Kidney epithelial cell (primary cell): Measurements from ENCODE around the gene HDAC7. TPM values are rescaled to one million over a fixed set of nuclear protein-coding genes. Genes with fewer than 3 reads are reported as not detected.
A peak's percentile ranks its signal among the peaks of the same experiment; 100 is the strongest.

Experiments
- DNase-seq: peaks from one replicate; pipeline ENCODE4 v3.0.0-alpha.2; 2010; ENCODE audit warnings: low read depth
- H3K27me3 ChIP-seq: 2 replicates; pipeline ENCODE4 v1.6.0; 2011; ENCODE audit warnings: low read length; ENCODE audit not compliant: control insufficient read depth, insufficient read depth
- H3K36me3 ChIP-seq: 2 replicates; pipeline ENCODE4 v1.5.1; 2011; ENCODE audit warnings: low read length; ENCODE audit not compliant: control insufficient read depth, insufficient read depth
- H3K4me3 ChIP-seq: 2 replicates; pipeline ENCODE4 v1.5.1; 2011; ENCODE audit warnings: low read depth, mild to moderate bottlenecking, control low read depth, low read length
- total RNA-seq: library from RNA; depleted of rRNA; stranded (reverse); fragments of >200 nt; gene quantifications from 2 replicates; pipeline ENCODE4 v1.2.3, GENCODE V29; 2015
- TF ChIP-seq, protein P1 (sequence below): IDR thresholded peaks from 2 replicates; pipeline ENCODE4 v1.5.1; 2011; ENCODE audit warnings: mild to moderate bottlenecking, moderate library complexity, low read length, control low read depth, inconsistent platforms; ENCODE audit not compliant: insufficient read depth, poor library complexity, severe bottlenecking

The HDAC7 gene
- total RNA-seq, 1 donor from 2014 or later = 52.1 TPM

- DNase-seq = no peak
- no peaks in the 10 kb centered on the region for H3K36me3 ChIP-seq
Observed at GRCh38 chr12:47805417-47805816, 14.3 kb downstream of the HDAC7 start.

DNA sequence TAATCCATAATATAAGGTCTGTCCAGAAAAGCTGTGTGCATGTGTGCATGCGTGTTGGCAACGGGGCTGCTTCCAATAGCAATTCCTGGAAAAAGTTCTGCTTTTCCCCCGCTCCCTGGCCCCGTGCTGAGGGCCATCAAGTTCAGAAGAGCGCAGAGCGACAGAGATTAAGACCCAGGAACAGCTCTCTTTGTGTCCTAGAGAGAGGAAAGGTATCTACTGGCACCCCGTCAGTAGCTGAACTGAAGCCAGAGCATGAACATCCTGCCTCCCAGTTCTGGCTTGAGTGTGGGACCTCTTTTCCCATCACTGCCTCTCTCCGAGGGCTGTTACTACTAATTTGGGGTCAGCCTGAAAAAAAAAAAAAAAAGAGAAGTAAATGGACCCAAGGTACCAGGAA lies 15.5 kb downstream of the HDAC7 start:
- Histone ChIP-seq H3K36me3 (no peaks in the 10 kb centered on the region), H3K4me3 (no peak overlapping the region), H3K27me3 (no peaks in the 10 kb centered on the region)
- TF ChIP-seq, protein P1, sequence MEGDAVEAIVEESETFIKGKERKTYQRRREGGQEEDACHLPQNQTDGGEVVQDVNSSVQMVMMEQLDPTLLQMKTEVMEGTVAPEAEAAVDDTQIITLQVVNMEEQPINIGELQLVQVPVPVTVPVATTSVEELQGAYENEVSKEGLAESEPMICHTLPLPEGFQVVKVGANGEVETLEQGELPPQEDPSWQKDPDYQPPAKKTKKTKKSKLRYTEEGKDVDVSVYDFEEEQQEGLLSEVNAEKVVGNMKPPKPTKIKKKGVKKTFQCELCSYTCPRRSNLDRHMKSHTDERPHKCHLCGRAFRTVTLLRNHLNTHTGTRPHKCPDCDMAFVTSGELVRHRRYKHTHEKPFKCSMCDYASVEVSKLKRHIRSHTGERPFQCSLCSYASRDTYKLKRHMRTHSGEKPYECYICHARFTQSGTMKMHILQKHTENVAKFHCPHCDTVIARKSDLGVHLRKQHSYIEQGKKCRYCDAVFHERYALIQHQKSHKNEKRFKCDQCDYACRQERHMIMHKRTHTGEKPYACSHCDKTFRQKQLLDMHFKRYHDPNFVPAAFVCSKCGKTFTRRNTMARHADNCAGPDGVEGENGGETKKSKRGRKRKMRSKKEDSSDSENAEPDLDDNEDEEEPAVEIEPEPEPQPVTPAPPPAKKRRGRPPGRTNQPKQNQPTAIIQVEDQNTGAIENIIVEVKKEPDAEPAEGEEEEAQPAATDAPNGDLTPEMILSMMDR = no peak
- no peak for DNase-seq

More at GRCh38 chr12:47805417-47805816, 14.3 kb downstream of the HDAC7 start:
- H3K4me3 ChIP-seq = no peak overlapping the region
- no peaks in the 10 kb centered on the region for H3K27me3 ChIP-seq
- TF ChIP-seq, protein P1 = no peak

DNA sequence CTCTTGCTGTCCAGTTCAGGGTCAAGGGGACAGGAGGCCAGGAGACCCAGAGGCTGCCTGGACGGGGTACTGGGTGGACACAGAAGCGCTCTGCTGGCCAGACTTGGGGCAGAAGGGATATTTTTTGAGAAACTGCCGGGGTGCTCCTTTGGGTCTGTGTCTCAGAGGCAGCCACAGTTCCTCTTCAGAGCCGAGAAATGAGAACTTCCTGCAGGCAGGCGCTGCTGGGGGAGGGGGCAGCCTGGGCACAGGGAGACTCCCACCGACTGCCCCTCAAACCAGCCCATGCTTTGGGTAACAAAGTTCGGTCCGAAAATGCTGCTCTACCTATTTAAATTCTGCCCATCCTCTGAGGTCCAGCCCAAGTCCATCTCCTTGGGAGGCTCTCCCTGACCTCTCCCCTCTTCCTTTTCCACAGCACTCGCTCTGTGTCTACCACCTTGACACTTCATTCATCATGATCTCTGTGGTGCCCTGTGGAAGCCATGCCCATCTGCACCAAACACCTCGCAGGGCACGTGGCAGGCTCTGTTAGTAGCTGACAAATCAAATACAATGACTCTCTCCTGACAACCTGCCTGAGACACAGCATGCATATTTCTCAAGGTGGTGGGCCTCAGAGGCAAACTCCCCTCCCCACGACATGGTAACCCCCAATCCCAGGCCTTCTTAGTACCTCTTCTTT lies 16.4 kb downstream of the HDAC7 start:
- Histone ChIP-seq H3K4me3 (no peak overlapping the region), H3K27me3 (no peaks in the 10 kb centered on the region), H3K36me3 (peaks cover 2% of the 10 kb centered on the region)
- DNase-seq = no peak
- TF ChIP-seq, protein P1 = no peak

GRCh38 chr12:47802312-47802711 lies 17.4 kb downstream of the HDAC7 start:
- no peak for DNase-seq
- no peaks in the 10 kb centered on the region for H3K27me3 ChIP-seq
- TF ChIP-seq, protein P1 = peak; percentile 35
- no peak overlapping the region for H3K4me3 ChIP-seq
- peaks cover 3% of the 10 kb centered on the region for H3K36me3 ChIP-seq

GRCh38 chr12:47801904-47802246 lies 17.8 kb downstream of the HDAC7 start:
- Histone ChIP-seq H3K27me3 (no peaks in the 10 kb centered on the region), H3K36me3 (peaks cover 3% of the 10 kb centered on the region), H3K4me3 (no peak overlapping the region)
- TF ChIP-seq, protein P1 = no peak
- DNase-seq = no peak
